GM23338 (cell line): Measurements from ENCODE around the gene SOX30. TPM values are rescaled to one million over a fixed set of nuclear protein-coding genes. Genes with fewer than 3 reads are reported as not detected.

Experiments
- ATAC-seq: fragments of 200-7000 bp; cut with Tn5 transposase; 3 replicates; pipeline ENCODE4 v1.9.1; 2020
- DNase-seq: peaks from one replicate; pipeline ENCODE4 v3.0.0-alpha.2; 2015; ENCODE audit warnings: low spot score
- H2AFZ ChIP-seq: fragments of 200-600 bp; sonication (generic); 2 replicates; pipeline ENCODE4 v1.8.0; 2016; ENCODE audit warnings: antibody characterized with exemption, mild to moderate bottlenecking, moderate library complexity
- H3F3A ChIP-seq: fragments of 200-600 bp; sonication (generic); replicated peaks from 2 replicates; pipeline ENCODE4 v1.8.0; 2017; ENCODE audit warnings: antibody characterized with exemption, mixed run types, low read depth
- H3K27ac ChIP-seq: fragments of 200-600 bp; sonication (generic); 2 replicates; pipeline ENCODE4 v1.6.1; 2016; ENCODE audit warnings: low read depth
- H3K27me3 ChIP-seq: fragments of 200-600 bp; sonication (generic); 2 replicates; pipeline ENCODE4 v1.8.0; 2016; ENCODE audit warnings: mild to moderate bottlenecking, mixed run types, moderate library complexity; ENCODE audit not compliant: insufficient read depth
- H3K36me3 ChIP-seq: fragments of 200-600 bp; sonication (generic); 2 replicates; pipeline ENCODE4 v1.8.0; 2016; ENCODE audit warnings: mild to moderate bottlenecking; ENCODE audit not compliant: insufficient read depth
- H3K4me1 ChIP-seq: fragments of 200-600 bp; sonication (generic); 2 replicates; pipeline ENCODE4 v1.8.0; 2016; ENCODE audit warnings: mild to moderate bottlenecking, moderate library complexity; ENCODE audit not compliant: insufficient read depth
- H3K4me2 ChIP-seq: fragments of 200-600 bp; sonication (generic); 2 replicates; pipeline ENCODE4 v1.7.1; 2017; ENCODE audit warnings: mixed run types
- H3K4me3 ChIP-seq: fragments of 200-600 bp; sonication (generic); 2 replicates; pipeline ENCODE4 v1.6.1; 2016; ENCODE audit warnings: mixed run types
- H3K79me2 ChIP-seq: fragments of 200-600 bp; sonication (generic); replicated peaks from 2 replicates; pipeline ENCODE4 v1.8.0; 2017; ENCODE audit warnings: mild to moderate bottlenecking; ENCODE audit not compliant: insufficient read depth
- H3K9me2 ChIP-seq: fragments of 200-600 bp; sonication (generic); 2 replicates; pipeline ENCODE4 v1.8.0; 2017; ENCODE audit not compliant: insufficient read depth
- H4K20me1 ChIP-seq: fragments of 200-600 bp; sonication (generic); replicated peaks from 2 replicates; pipeline ENCODE4 v1.8.0; 2017; ENCODE audit warnings: mild to moderate bottlenecking; ENCODE audit not compliant: insufficient read depth
- H3K27ac Mint-ChIP-seq: 2 replicates; pipeline ENCODE4 v1.8.0; 2020; ENCODE audit warnings: inconsistent platforms, mild to moderate bottlenecking, moderate library complexity, mixed read lengths
- H3K27me3 Mint-ChIP-seq: 3 replicates; pipeline ENCODE4 v1.8.0; 2022; ENCODE audit warnings: low read depth, mild to moderate bottlenecking, moderate library complexity, mixed read lengths, inconsistent platforms; ENCODE audit not compliant: insufficient read depth, poor library complexity
- H3K36me3 Mint-ChIP-seq: 3 replicates; pipeline ENCODE4 v1.8.0; 2021; ENCODE audit warnings: low read depth, mild to moderate bottlenecking, inconsistent platforms, moderate library complexity, mixed read lengths
- H3K4me1 Mint-ChIP-seq: 3 replicates; pipeline ENCODE4 v1.8.0; 2020; ENCODE audit warnings: mild to moderate bottlenecking, inconsistent platforms, mixed read lengths
- H3K4me3 Mint-ChIP-seq: 3 replicates; pipeline ENCODE4 v1.8.0; 2021; ENCODE audit warnings: moderate library complexity, mild to moderate bottlenecking, inconsistent platforms, mixed read lengths
- H3K9me3 Mint-ChIP-seq: 3 replicates; pipeline ENCODE4 v1.8.0; 2020; ENCODE audit warnings: moderate library complexity, mild to moderate bottlenecking, inconsistent platforms, mixed read lengths
- EZH2phosphoT487 ChIP-seq: fragments of 200-600 bp; sonication (generic); IDR thresholded peaks from one replicate; pipeline ENCODE4 v1.8.1; 2018; ENCODE audit warnings: antibody characterized with exemption; ENCODE audit not compliant: unreplicated experiment
- NANOG ChIP-seq: IDR thresholded peaks from 2 replicates; pipeline ENCODE4 v1.6.1; 2016; ENCODE audit warnings: antibody characterized with exemption, borderline replicate concordance
- REST ChIP-seq: IDR thresholded peaks from one replicate; pipeline ENCODE4 v1.6.1; 2018; ENCODE audit warnings: antibody characterized with exemption; ENCODE audit not compliant: unreplicated experiment
- ZNF462 ChIP-seq: fragments of 250-450 bp; sonication (Bioruptor Pico); IDR thresholded peaks from 2 replicates; pipeline ENCODE4 v1.5.0; 2020; ENCODE audit warnings: mild to moderate bottlenecking, moderate library complexity
- polyA plus RNA-seq: library from polyadenylated mRNA; unstranded; fragments of >200 nt; fragmentation: Nextera tagmentation; extraction: Ambion mirVana; gene quantifications from 2 replicates; pipeline ENCODE4 v1.2.1, GENCODE V29; 2016
- total RNA-seq: library from RNA; depleted of rRNA; stranded (reverse); fragments of >200 nt; shearing (Covaris generic); gene quantifications from 2 replicates; pipeline ENCODE4 v1.2.3, GENCODE V29; 2014

SOX30 gene
- total and polyA plus RNA-seq, 2 experiments from 2014 or later: 0.47 to 1.3 TPM

GRCh38 chr5:157608972-157609565 is 43.2 kb downstream of the SOX30 start:
- peak overlapping the region; percentile 78; the same call in 1 of the 2 replicates for H2AFZ ChIP-seq

More at GRCh38 chr5:157608972-157609565, 43.2 kb downstream of the SOX30 start:
- H3K79me2 ChIP-seq: no peaks in the 10 kb centered on the region
- Mint-ChIP-seq H3K4me3 (no peak overlapping the region), H3K4me1 (no peaks in the 10 kb centered on the region), H3K27ac (no peak overlapping the region), H3K27me3 (no peaks in the 10 kb centered on the region), H3K36me3 (no peaks in the 10 kb centered on the region), H3K9me3 (no peaks in the 10 kb centered on the region; the same call in 2 of the 3 replicates)
- H4K20me1 ChIP-seq: no peaks in the 10 kb centered on the region
- no peaks in the 10 kb centered on the region for H3K4me1 ChIP-seq
- no peaks in the 10 kb centered on the region for H3F3A ChIP-seq
- no peaks in the 10 kb centered on the region for H3K27me3 ChIP-seq
- no peak overlapping the region for H3K4me2 ChIP-seq
- H3K27ac ChIP-seq: no peak overlapping the region
- no peak for DNase-seq
- TF ChIP-seq NANOG (no peak), REST (no peak), EZH2phosphoT487 (no peak), ZNF462 (CRISPR knock-in tag) (no peak)
- ATAC-seq: no peak
- H3K36me3 ChIP-seq: no peaks in the 10 kb centered on the region
- H3K9me2 ChIP-seq: no peaks in the 10 kb centered on the region
- no peak overlapping the region for H3K4me3 ChIP-seq
